H1 (cell line): ENCODE measurements around the gene TMC4. TPM values are rescaled to one million over a fixed set of nuclear protein-coding genes. Genes with fewer than 3 reads are reported as not detected.
A peak's percentile ranks its signal among the peaks of the same experiment; 100 is the strongest.

Source experiments
- CTCF ChIA-PET: fragments of 300-600 bp; sonication (Branson Sonifier 250); formaldehyde crosslinking; loops from one replicate; lab custom pipeline; 2021; ENCODE audit not compliant: partially characterized antibody; lab: Charles Lee
- POLR2A ChIA-PET: fragments of 300-600 bp; sonication (Branson Sonifier 250); formaldehyde crosslinking; loops from one replicate; lab custom pipeline; 2021; ENCODE audit warnings: inconsistent platforms; ENCODE audit not compliant: partially characterized antibody; lab: Charles Lee
- DNase-seq, 2 experiments: peaks; one replicate each; pipeline versions ENCODE4 v3.0.0 to v3.0.0-alpha.2; 2010 to 2022; ENCODE audit warnings: low spot score in 2 of 2, low read depth in 1 of 2, mixed read lengths in 1 of 2
- FAIRE-seq: peaks from 2 replicates; lab custom pipeline; 2011; peaks lifted over from hg19 to GRCh38; lab: Jason Lieb, UNC
- H2AFZ ChIP-seq: 2 replicates; pipeline ENCODE4 v1.8.1; 2012; ENCODE audit warnings: low read length, inconsistent platforms
- H2AK5ac ChIP-seq: 2 replicates; pipeline ENCODE4 v1.6.1; 2013; ENCODE audit warnings: low read depth, low read length
- H2BK120ac ChIP-seq: replicated peaks from 2 replicates; pipeline ENCODE3; 2013; ENCODE audit warnings: low read depth, low read length, inconsistent platforms
- H2BK12ac ChIP-seq: 2 replicates; pipeline ENCODE4 v1.6.1; 2013; ENCODE audit warnings: low read depth, low read length
- H2BK15ac ChIP-seq: 2 replicates; pipeline ENCODE4 v1.6.1; 2013; ENCODE audit warnings: low read length
- H2BK20ac ChIP-seq: 2 replicates; pipeline ENCODE4 v1.6.1; 2013; ENCODE audit warnings: low read length
- H2BK5ac ChIP-seq: 2 replicates; pipeline ENCODE4 v1.6.1; 2013; ENCODE audit warnings: low read depth, low read length
- H3K14ac ChIP-seq: 2 replicates; pipeline ENCODE4 v1.6.1; 2013; ENCODE audit warnings: inconsistent platforms; ENCODE audit not compliant: insufficient read length
- H3K18ac ChIP-seq: 2 replicates; pipeline ENCODE4 v1.6.1; 2013; ENCODE audit warnings: low read length; ENCODE audit errors: extremely low read depth
- H3K23ac ChIP-seq: 2 replicates; pipeline ENCODE4 v1.6.1; 2013; ENCODE audit warnings: inconsistent platforms; ENCODE audit not compliant: insufficient read length
- H3K23me2 ChIP-seq: 2 replicates; pipeline ENCODE4 v1.6.1; 2013; ENCODE audit warnings: low read depth, low read length
- H3K27ac ChIP-seq: 2 replicates; pipeline ENCODE4 v1.6.1; 2011; ENCODE audit warnings: low read depth, low read length, inconsistent platforms
- H3K27me3 ChIP-seq, 4 experiments: replicated peaks in 1 of 4; 1 replicate in 1 of 4; 2 replicates in 3 of 4; pipeline versions ENCODE4 v1.6.1 to v1.8.1; 2011 to 2013; ENCODE audit warnings: low read length in 3 of 4, mild to moderate bottlenecking in 3 of 4, inconsistent platforms in 2 of 4, mixed read lengths in 2 of 4, moderate library complexity in 1 of 4; ENCODE audit not compliant: control insufficient read depth in 3 of 4, insufficient read depth in 3 of 4; ENCODE audit errors: extremely low read depth in 1 of 4
- H3K36me3 ChIP-seq, 4 experiments: 2 replicates each; pipeline versions ENCODE4 v1.6.1 to v1.8.1; 2011 to 2013; ENCODE audit warnings: mild to moderate bottlenecking in 4 of 4, low read length in 3 of 4, moderate library complexity in 2 of 4, control low read depth in 1 of 4, inconsistent platforms in 1 of 4; ENCODE audit not compliant: insufficient read depth in 4 of 4, control insufficient read depth in 2 of 4
- H3K4ac ChIP-seq: replicated peaks from 2 replicates; pipeline ENCODE3; 2013; ENCODE audit warnings: low read length, low read depth, mixed read lengths, inconsistent platforms; ENCODE audit not compliant: insufficient read length
- H3K4me1 ChIP-seq, 4 experiments: replicated peaks in 1 of 4; 1 replicate in 1 of 4; 2 replicates in 3 of 4; pipeline versions ENCODE4 v1.6.1 to v1.8.1; 2011 to 2013; ENCODE audit warnings: low read length in 3 of 4, inconsistent platforms in 2 of 4, mixed read lengths in 1 of 4; ENCODE audit not compliant: insufficient read depth in 4 of 4, control insufficient read depth in 3 of 4
- H3K4me2 ChIP-seq, 2 experiments: 2 replicates each; pipeline versions ENCODE4 v1.6.1 to v1.8.1; 2011 to 2013; ENCODE audit warnings: low read depth in 2 of 2, low read length in 2 of 2, control low read depth in 1 of 2, inconsistent platforms in 1 of 2, mild to moderate bottlenecking in 1 of 2; ENCODE audit not compliant: insufficient read depth in 1 of 2
- H3K4me3 ChIP-seq, 4 experiments: fragments of 200-600, 300-600 bp in 1 of 4; sonication (generic), shearing (Covaris generic), sonication (Bioruptor Twin) in 1 of 4; 2 replicates each; pipeline versions ENCODE4 v1.5.1 to v1.8.1; 2011 to 2016; ENCODE audit warnings: low read length in 4 of 4, low read depth in 3 of 4, control low read depth in 2 of 4, inconsistent platforms in 2 of 4, mild to moderate bottlenecking in 2 of 4, mixed read lengths in 1 of 4, moderate library complexity in 1 of 4; ENCODE audit not compliant: insufficient read depth in 2 of 4; ENCODE audit errors: extremely low read depth in 1 of 4
- H3K56ac ChIP-seq: replicated peaks from 2 replicates; pipeline ENCODE3; 2013; ENCODE audit warnings: low read depth, mild to moderate bottlenecking, mixed read lengths, low read length, inconsistent platforms; ENCODE audit not compliant: insufficient read length
- H3K79me1 ChIP-seq: 2 replicates; pipeline ENCODE4 v1.6.1; 2013; ENCODE audit warnings: low read depth, low read length, control low read depth
- H3K79me2 ChIP-seq, 2 experiments: 2 replicates each; pipeline versions ENCODE4 v1.6.1 to v1.8.1; 2012 to 2013; ENCODE audit warnings: low read length in 2 of 2, mild to moderate bottlenecking in 2 of 2, inconsistent platforms in 1 of 2; ENCODE audit not compliant: insufficient read depth in 2 of 2, control insufficient read depth in 1 of 2
- H3K9ac ChIP-seq, 4 experiments: replicated peaks in 1 of 4; 1 replicate in 1 of 4; 2 replicates in 3 of 4; pipeline versions ENCODE4 v1.6.1 to v1.8.1; 2011 to 2013; ENCODE audit warnings: low read depth in 3 of 4, low read length in 3 of 4, control low read depth in 2 of 4, mild to moderate bottlenecking in 2 of 4, moderate library complexity in 2 of 4, inconsistent platforms in 1 of 4; ENCODE audit errors: extremely low read depth in 1 of 4
- H3K9me3 ChIP-seq, 2 experiments: 2 replicates each; pipeline versions ENCODE4 v1.6.1 to v1.8.1; 2012 to 2013; ENCODE audit warnings: mild to moderate bottlenecking in 2 of 2, moderate library complexity in 2 of 2, control low read depth in 1 of 2, inconsistent platforms in 1 of 2, low read depth in 1 of 2, low read length in 1 of 2, mixed read lengths in 1 of 2; ENCODE audit not compliant: insufficient read depth in 2 of 2
- H4K20me1 ChIP-seq, 2 experiments: replicated peaks in 1 of 2; 2 replicates each; pipeline versions ENCODE3 to v1.8.1; 2011 to 2013; ENCODE audit warnings: inconsistent platforms in 2 of 2, low read length in 2 of 2, mild to moderate bottlenecking in 1 of 2; ENCODE audit not compliant: insufficient read depth in 2 of 2, control insufficient read depth in 1 of 2
- H4K5ac ChIP-seq: 2 replicates; pipeline ENCODE4 v1.6.1; 2013; ENCODE audit warnings: low read length, low read depth, mixed read lengths, inconsistent platforms; ENCODE audit not compliant: insufficient read length
- H4K8ac ChIP-seq: 2 replicates; pipeline ENCODE4 v1.8.0; 2013; ENCODE audit warnings: mild to moderate bottlenecking, moderate library complexity, low read length, inconsistent platforms; ENCODE audit not compliant: insufficient read depth; ENCODE audit errors: extremely low read depth
- H4K91ac ChIP-seq: replicated peaks from 2 replicates; pipeline ENCODE3; 2013; ENCODE audit warnings: low read length, mixed read lengths, inconsistent platforms; ENCODE audit not compliant: insufficient read length
- CBX8 ChIP-seq: fragments of 300-800, 300-1000 bp; sonication (generic); IDR thresholded peaks from 2 replicates; pipeline ENCODE4 v1.7.1; 2016; ENCODE audit warnings: low read depth, low read length, borderline replicate concordance
- CREB1 ChIP-seq: IDR thresholded peaks from 2 replicates; pipeline ENCODE4 v1.6.1; 2012; ENCODE audit warnings: inconsistent platforms
- EGR1 ChIP-seq: IDR thresholded peaks from 2 replicates; pipeline ENCODE4 v1.6.1; 2011; ENCODE audit warnings: low read depth, low read length, borderline replicate concordance
- FOSL1 ChIP-seq: IDR thresholded peaks from 2 replicates; pipeline ENCODE4 v1.6.1; 2011; ENCODE audit warnings: mild to moderate bottlenecking, low read depth, low read length, moderate library complexity; ENCODE audit not compliant: insufficient read depth
- GTF2F1 ChIP-seq: IDR thresholded peaks from 2 replicates; pipeline ENCODE4 v1.6.1; 2012; ENCODE audit warnings: low read depth, low read length, improper control_type of control experiment, borderline replicate concordance
- KDM4A ChIP-seq: IDR thresholded peaks from one replicate; pipeline ENCODE4 v1.7.1; 2012; ENCODE audit warnings: low read depth, mild to moderate bottlenecking, moderate library complexity, low read length, inconsistent platforms; ENCODE audit not compliant: severe bottlenecking
- RFX5 ChIP-seq: IDR thresholded peaks from 2 replicates; pipeline ENCODE4 v1.6.1; 2011; ENCODE audit warnings: low read depth, low read length, improper control_type of control experiment, borderline replicate concordance
- SAP30 ChIP-seq: fragments of 300-600 bp; sonication (generic); IDR thresholded peaks from 2 replicates; pipeline ENCODE4 v1.7.1; 2012; ENCODE audit warnings: low read length, moderate library complexity, mild to moderate bottlenecking, inconsistent platforms; ENCODE audit not compliant: insufficient read depth, insufficient replicate concordance
- SP4 ChIP-seq: IDR thresholded peaks from 2 replicates; pipeline ENCODE4 v1.6.1; 2012; ENCODE audit warnings: low read length, inconsistent platforms
- SRF ChIP-seq: IDR thresholded peaks from 2 replicates; pipeline ENCODE4 v1.6.1; 2011; ENCODE audit warnings: mild to moderate bottlenecking, low read depth, low read length, moderate library complexity
- TAF7 ChIP-seq: optimal IDR thresholded peaks from 2 replicates; pipeline ENCODE3; 2011; ENCODE audit warnings: low read depth, mild to moderate bottlenecking, inconsistent platforms, low read length, moderate library complexity, borderline replicate concordance
- WGBS, 2 experiments: shearing (Covaris generic) in 1 of 2; methylation state at CpG; one replicate each; pipeline versions ENCODE4 v1.1.6 to v1.1.7; 2013 to 2015; ENCODE audit warnings: low lambda C conversion rate in 2 of 2, mixed read lengths in 2 of 2, inconsistent platforms in 1 of 2, low coverage in 1 of 2, missing lambda C conversion rate in 1 of 2; ENCODE audit not compliant: insufficient replicate concordance in 2 of 2, insufficient coverage in 1 of 2, insufficient read length in 1 of 2; ENCODE audit errors: extremely low coverage in 1 of 2, missing lambda C conversion rate in 1 of 2; 5-methylcytosine and 5-hydroxymethylcytosine counted together
- polyA plus RNA-seq, 7 experiments: library from polyadenylated mRNA; depleted of rRNA in 3 of 7; stranded (reverse) in 5 of 7; unstranded in 2 of 7; fragments of >200 nt in 5 of 7; fragments of 200-250 nt in 2 of 7; gene quantifications; 1 replicate in 5 of 7; 2 replicates in 1 of 7; 4 replicates in 1 of 7; pipeline versions ENCODE4 v1.2.1 to v1.2.3, GENCODE V29; 2011 to 2013; ENCODE audit warnings: missing spikeins in 2 of 7, mixed read lengths in 2 of 7
- total RNA-seq: library from RNA; stranded (reverse); fragmentation: NEBNext Ultra II Directional; extraction: Animal tissue kit (Norgen Biotek cat#: 25700); gene quantifications from 2 replicates; pipeline ENCODE4 v1.2.1, GENCODE V29; 2021
- TF ChIP-seq, protein P1 (sequence below): IDR thresholded peaks from 2 replicates; pipeline ENCODE4 v1.6.1; 2012; ENCODE audit warnings: inconsistent platforms

TMC4 gene
- total and polyA plus RNA-seq, 2 of the 8 experiments (the other 6 are each of a cell fraction or from before 2014, with no cell fraction given) = 5.5 to 6.3 TPM

DNA sequence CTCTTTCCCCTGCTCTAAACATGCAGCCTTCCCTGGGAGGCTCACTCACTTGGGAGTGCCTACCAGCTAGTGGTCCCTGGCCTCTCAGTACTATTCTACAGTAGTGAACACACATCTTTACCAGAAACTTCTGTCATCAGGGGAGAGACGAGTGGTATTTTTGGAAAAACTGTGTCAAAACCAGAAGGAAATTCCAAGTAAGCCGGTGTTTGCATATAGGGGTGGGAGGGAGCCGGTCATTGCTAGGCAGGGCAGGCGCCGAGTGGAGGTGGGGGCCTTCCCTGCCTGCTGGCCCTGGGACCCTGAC lies 34.7 kb upstream of the TMC4 start:
- Histone ChIP-seq H4K8ac (no peak overlapping the region), H3K23ac (no peak overlapping the region), H3K79me2 (peaks cover 16 to 43% of the 10 kb centered on the region in 2 experiments), H3K18ac (no peak overlapping the region), H3K4ac (no peak overlapping the region), H3K79me1 (peaks cover 18% of the 10 kb centered on the region), H2BK120ac (no peak overlapping the region), H3K36me3 (peaks cover 43 to 57% (median 53%) of the 10 kb centered on the region in 4 experiments), H2AFZ (no peak overlapping the region), H2AK5ac (no peak overlapping the region), H3K56ac (no peak overlapping the region), H3K9ac (no peak overlapping the region; a peak in 1 of 7 replicates), H3K14ac (no peak overlapping the region), H4K5ac (no peak overlapping the region), H2BK15ac (no peak overlapping the region), H3K27me3 (no peaks in the 10 kb centered on the region), H3K23me2 (peaks cover 9% of the 10 kb centered on the region), H3K4me3 (no peak overlapping the region), H2BK12ac (no peak overlapping the region), H3K4me1 (peaks cover 9 to 18% (median 14%) of the 10 kb centered on the region in 4 experiments), H4K20me1 (peaks cover 49 to 51% of the 10 kb centered on the region in 2 experiments), H2BK20ac (no peak overlapping the region), H2BK5ac (no peak overlapping the region), H3K9me3 (no peaks in the 10 kb centered on the region), H3K4me2 (no peak overlapping the region; a peak in 1 of 4 replicates), H3K27ac (peak overlapping the region; percentile 32; the same call in 1 of the 2 replicates), H4K91ac (no peak overlapping the region)
- FAIRE-seq (no peak), DNase-seq (no peak)
- TF ChIP-seq GTF2F1 = no peak
- TF ChIP-seq, protein P1, sequence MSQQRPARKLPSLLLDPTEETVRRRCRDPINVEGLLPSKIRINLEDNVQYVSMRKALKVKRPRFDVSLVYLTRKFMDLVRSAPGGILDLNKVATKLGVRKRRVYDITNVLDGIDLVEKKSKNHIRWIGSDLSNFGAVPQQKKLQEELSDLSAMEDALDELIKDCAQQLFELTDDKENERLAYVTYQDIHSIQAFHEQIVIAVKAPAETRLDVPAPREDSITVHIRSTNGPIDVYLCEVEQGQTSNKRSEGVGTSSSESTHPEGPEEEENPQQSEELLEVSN = no peak
- no peak for TF ChIP-seq RFX5
- TF ChIP-seq KDM4A = no peak
- TF ChIP-seq CREB1 = no peak
- TF ChIP-seq SP4 = 0 out of 2 replicates have a peak, but pooled peaks have one; percentile 16
- peak; percentile 19 for TF ChIP-seq TAF7
- TF ChIP-seq EGR1 = no peak
- TF ChIP-seq CBX8 = no peak
- TF ChIP-seq SRF = no peak
- no peak for TF ChIP-seq SAP30
- no peak for TF ChIP-seq FOSL1
- ChIA-PET POLR2A (interaction anchor here (0.8 to 23.4 kb wide), 22 partner anchors 10 to 229 kb away, joined by 3 to 909 read pairs (median 6); partner anchors contain the start of genes CNOT3, LILRB2, LILRB3 and LILRB5), CTCF (interaction anchor here (1.2 to 1.6 kb wide), 3 partner anchors 21 to 27 kb away, joined by 3 to 6 read pairs (median 3); no protein-coding TSS in a partner anchor)
- 100% methylated on average over 5 of the region's 5 CpGs; no CpG with 5 or more reads in 1 of the 2 experiments for WGBS, 2 experiments
